ENCODE data around the gene PRG2.
A peak's percentile ranks its signal among the peaks of the same experiment; 100 is the strongest.

Gene PRG2

GRCh38 chr11:57410287-57410686 is 19.8 kb upstream of the PRG2 start:
- DNase-seq (ENCODE audit: low read depth): peak; percentile 55
- no peak for TF ChIP-seq CTCF (IDR thresholded peaks at IDR 0.05; ENCODE audit: low read length, missing control alignments)
- H3K4me3 ChIP-seq (replicated peaks; ENCODE audit: low read depth, low read length): no peak overlapping the region

- no peak for TF ChIP-seq CTCF (IDR thresholded peaks at IDR 0.05; ENCODE audit: low read length, missing control alignments)
- no peak overlapping the region for H3K4me3 ChIP-seq (replicated peaks; ENCODE audit: low read depth, low read length)
- DNase-seq (ENCODE audit: low read depth): no peak
Observed at GRCh38 chr11:57409321-57410100, 19.1 kb upstream of the PRG2 start.

GRCh38 chr11:57408771-57409170 is 18.3 kb upstream of the PRG2 start:
- no peak for TF ChIP-seq CTCF (IDR thresholded peaks at IDR 0.05; ENCODE audit: low read length, missing control alignments)
- H3K4me3 ChIP-seq (replicated peaks; ENCODE audit: low read depth, low read length): no peak overlapping the region
- DNase-seq (ENCODE audit: low read depth): no peak

- no peak for DNase-seq (ENCODE audit: low read depth)
- H3K4me3 ChIP-seq (replicated peaks; ENCODE audit: low read depth, low read length): no peak overlapping the region
- TF ChIP-seq CTCF (IDR thresholded peaks at IDR 0.05; ENCODE audit: low read length, missing control alignments): no peak
Observed at GRCh38 chr11:57407941-57408475, 17.6 kb upstream of the PRG2 start.

- TF ChIP-seq CTCF (IDR thresholded peaks at IDR 0.05; ENCODE audit: low read length, missing control alignments): no peak
- DNase-seq (ENCODE audit: low read depth): no peak
- H3K4me3 ChIP-seq (replicated peaks; ENCODE audit: low read depth, low read length): no peak overlapping the region
Observed at GRCh38 chr11:57407010-57407920, 16.8 kb upstream of the PRG2 start.

- TF ChIP-seq CTCF (IDR thresholded peaks at IDR 0.05; ENCODE audit: low read length, missing control alignments): no peak
- H3K4me3 ChIP-seq (replicated peaks; ENCODE audit: low read depth, low read length): no peak overlapping the region
- peak; percentile 29 for DNase-seq (ENCODE audit: low read depth)
Observed at GRCh38 chr11:57406337-57406904, 16.0 kb upstream of the PRG2 start.
